GM19324 (cell line): ENCODE data around the gene SETD6.

Experiments
- ATAC-seq: cut with Tn5 transposase; IDR thresholded peaks from one replicate; pipeline ENCODE4 v1.9.1; 2021; ENCODE audit warnings: mild to moderate bottlenecking, moderate library complexity; ENCODE audit not compliant: unreplicated experiment, low FRiP score

Gene SETD6

GRCh38 chr16:58507195-58507962 lies 7.9 kb upstream of the SETD6 start:
- no peak for ATAC-seq

GRCh38 chr16:58507963-58508670 lies 7.2 kb upstream of the SETD6 start:
- ATAC-seq, result no peak

DNA sequence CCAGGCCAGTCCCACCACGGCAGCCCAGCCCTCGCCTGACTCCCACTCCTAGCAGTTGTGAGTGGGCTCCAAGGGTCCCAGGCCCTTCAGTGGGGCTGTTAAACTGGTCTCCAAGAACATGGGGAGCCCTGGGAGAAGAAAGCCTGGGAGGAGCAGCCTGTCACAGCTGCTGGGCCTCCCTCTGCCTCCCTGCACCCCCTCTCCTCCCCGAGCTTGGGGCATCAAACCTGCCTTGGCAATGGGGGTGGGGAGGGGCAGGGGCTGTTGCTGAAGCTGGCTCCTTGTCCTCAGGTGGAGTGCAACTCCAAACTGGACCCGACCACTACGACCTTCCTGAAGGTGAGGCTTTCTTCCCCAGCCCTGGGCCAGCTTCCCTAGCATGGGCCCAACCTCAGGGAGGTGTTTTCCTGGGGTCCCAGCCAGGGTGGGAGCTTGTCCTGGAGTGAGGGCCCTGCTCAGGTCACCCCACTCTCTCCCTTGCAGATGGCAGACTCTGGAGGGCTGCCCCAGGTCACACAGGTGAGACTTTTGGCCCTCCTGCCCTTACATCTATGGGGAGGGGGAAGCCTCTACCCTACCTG lies 6.6 kb upstream of the SETD6 start:
- no peak for ATAC-seq

- no peak for ATAC-seq
Observed at GRCh38 chr16:58509256-58510096, 5.8 kb upstream of the SETD6 start.

- ATAC-seq, result no peak
Observed at GRCh38 chr16:58510097-58510775, 5.1 kb upstream of the SETD6 start.

DNA sequence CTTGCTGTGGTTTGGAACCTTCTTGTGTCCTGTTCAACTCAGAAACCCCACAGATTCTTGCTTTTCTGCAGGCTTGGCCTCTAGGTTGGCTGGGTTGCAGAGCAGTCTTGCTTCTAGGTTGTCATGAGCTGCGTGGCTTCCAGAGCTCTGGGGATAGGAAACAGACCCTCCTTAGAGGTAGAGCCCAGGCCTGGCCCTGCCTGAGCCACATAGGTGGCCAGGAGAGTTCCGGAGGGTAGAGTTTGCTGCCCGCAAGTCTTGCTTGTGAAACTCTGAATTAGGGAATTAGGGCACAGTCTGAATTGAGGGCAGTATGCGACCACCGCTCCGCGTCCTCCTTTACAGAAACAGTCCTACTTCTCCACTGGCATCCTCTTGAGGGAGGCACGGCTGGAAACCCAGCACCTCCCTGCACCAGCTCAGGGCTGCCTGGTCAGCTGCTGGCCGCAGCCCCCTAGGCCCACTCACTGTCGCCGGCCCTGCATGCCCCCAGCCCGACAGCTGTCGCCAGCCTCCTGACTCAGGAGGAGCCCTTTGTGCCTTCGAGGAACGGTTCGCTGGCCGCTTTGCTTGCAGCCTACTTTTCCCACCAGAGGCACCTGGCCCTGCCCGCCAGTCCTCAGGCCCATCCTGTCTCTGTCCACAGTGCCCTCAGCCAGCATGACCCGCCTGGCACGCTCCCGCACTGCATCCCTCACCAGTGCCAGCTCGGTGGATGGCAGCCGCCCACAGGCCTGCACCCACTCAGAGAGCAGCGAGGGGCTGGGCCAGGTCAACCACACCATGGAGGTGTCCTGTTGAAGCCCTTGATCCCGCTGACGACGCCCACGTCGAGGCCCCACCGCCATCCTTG lies 4.3 kb upstream of the SETD6 start:
- no peak for ATAC-seq

GRCh38 chr16:58511933-58512815 lies 3.1 kb upstream of the SETD6 start:
- no peak for ATAC-seq

DNA sequence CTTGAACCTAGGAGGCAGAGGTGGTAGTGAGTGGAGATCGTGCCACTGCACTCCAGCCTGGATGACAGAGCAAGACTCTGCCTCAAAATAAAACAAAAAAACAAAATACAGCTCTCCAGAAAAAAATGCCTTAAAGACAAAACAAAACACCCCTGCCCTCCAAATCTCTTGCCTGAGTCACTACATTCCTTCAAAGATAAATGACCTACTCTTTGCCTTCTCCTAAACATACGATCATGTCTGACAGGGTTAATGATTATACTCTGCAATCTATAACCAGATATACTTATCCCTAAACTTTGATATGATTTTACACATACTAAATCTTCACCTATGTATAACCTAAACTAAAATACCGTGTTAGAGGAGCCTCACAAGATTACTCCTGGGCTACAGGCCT lies 1.4 kb upstream of the SETD6 start:
- no peak for ATAC-seq

- ATAC-seq, result peak; percentile 48
Observed at GRCh38 chr16:58515871-58516767, 802 bp downstream of the SETD6 start.

DNA sequence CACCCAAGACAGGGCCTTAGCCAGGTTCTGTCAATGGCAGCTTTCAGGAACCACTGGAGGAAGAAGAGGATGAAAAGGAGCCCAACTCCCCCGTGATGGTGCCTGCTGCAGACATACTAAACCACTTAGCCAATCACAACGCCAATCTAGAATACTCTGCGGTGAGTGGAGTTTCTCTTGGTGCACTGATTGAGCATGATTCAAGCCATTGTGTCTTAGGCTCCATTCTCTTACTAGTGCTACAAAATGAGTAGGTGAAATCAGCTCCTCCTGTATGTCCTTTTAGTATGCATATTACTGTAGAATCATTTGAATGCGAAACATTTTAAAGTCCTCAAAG lies 1.4 kb downstream of the SETD6 start:
- ATAC-seq, result no peak

DNA sequence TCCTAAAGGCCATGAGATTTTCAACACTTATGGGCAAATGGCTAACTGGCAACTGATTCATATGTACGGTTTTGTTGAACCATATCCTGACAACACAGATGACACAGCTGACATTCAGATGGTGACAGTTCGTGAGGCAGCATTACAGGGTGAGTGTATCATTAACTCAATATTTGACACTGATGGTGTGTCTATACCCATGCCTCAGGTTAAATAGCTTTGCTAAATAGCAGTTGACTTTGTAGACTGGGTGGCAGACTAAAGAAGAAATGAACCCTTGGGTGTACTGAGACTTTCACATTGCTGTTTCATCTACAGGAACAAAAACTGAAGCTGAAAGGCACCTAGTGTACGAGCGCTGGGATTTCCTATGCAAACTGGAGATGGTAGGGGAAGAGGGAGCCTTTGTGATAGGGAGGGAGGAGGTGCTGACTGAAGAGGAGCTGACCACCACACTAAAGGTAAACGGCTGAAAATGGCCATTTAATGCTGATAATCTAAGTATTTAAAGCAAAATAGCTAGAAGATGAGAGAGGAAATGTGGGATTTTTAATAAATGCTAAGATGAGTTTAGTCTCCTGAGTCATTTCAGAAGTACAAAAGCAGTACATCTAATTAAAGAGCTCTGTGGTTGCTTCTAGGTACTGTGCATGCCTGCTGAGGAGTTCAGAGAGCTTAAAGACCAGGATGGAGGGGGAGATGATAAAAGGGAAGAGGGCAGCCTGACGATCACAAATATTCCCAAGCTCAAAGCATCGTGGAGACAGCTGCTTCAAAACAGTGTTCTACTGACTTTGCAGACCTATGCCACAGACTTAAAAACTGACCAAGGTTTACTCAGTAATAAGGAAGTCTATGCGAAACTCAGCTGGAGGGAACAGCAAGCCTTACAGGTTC lies 3.0 kb downstream of the SETD6 start:
- ATAC-seq, result no peak

DNA sequence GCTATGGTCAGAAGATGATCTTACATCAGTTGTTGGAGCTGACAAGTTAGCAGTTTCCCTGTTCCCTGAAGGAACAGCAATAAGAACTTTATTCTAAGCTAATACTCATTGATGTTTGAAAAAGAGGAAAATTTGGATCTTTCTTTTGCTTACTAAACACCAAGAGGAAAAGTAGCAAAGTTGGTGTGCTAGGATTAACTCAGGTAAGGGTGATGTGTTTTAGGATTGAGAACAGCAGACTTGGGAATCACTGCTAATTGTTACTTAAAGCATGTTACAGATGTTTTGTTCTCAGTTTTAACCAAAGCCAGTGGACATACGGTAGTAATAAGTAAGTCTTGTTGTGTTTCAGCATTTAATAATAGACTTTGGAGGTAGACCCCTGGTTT lies 3.7 kb downstream of the SETD6 start:
- no peak for ATAC-seq

DNA sequence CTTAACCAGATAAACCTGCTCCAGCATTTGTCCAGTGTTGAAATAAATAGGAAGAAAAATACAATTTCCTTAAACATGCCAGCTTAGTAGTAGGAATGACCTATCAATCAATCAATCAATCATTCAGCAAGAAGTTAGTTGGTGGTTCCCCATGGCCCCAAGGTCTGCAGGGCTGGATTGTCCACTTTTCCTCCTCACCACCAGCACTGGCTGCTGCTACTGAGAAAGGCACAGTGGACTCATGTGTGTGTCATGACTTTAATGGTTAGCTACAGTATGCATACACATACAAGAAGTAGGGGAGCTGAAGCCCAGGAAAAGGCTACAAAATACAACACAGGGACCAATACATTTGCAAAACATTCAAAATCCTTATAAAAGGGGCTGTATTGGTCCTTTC lies 4.4 kb downstream of the SETD6 start:
- no peak for ATAC-seq

GRCh38 chr16:58530179-58530578 lies 14.9 kb downstream of the SETD6 start:
- no peak for ATAC-seq

GRCh38 chr16:58532414-58532813 lies 17.1 kb downstream of the SETD6 start:
- no peak for ATAC-seq

- ATAC-seq, result no peak
Observed at GRCh38 chr16:58533751-58534470, 18.6 kb downstream of the SETD6 start.
